Motor neuron (in vitro differentiated cells): ENCODE results near the gene POMT2. TPM values are rescaled to one million over a fixed set of nuclear protein-coding genes. Genes with fewer than 3 reads are reported as not detected.

Experiments
- ATAC-seq, 8 experiments: fragments of 200-7000 bp; cut with Tn5 transposase; replicated peaks in 6 of 8; 2 replicates each; pipeline ENCODE4 v1.8.0; 2021; ENCODE audit warnings: mild to moderate bottlenecking in 8 of 8, moderate library complexity in 8 of 8
- H3K27ac ChIP-seq, 2 donors: fragments of 250-450 bp; sonication (Bioruptor Pico); 2 replicates each; pipeline ENCODE4 v1.9.0; 2021; ENCODE audit warnings: antibody characterized with exemption in 2 of 2, mild to moderate bottlenecking in 2 of 2, moderate library complexity in 1 of 2
- H3K4me1 ChIP-seq, 2 donors: fragments of 250-450 bp; sonication (Bioruptor Pico); replicated peaks in 1 of 2; 2 replicates each; pipeline ENCODE4 v1.6.1; 2021; ENCODE audit warnings: antibody characterized with exemption in 2 of 2, mild to moderate bottlenecking in 2 of 2, moderate library complexity in 1 of 2
- H3K4me3 ChIP-seq, 5 donors: fragments of 250-450 bp; sonication (Bioruptor Pico); 2 replicates each; pipeline ENCODE4 v1.9.0; 2021; ENCODE audit warnings: antibody characterized with exemption in 5 of 5, mild to moderate bottlenecking in 5 of 5, moderate library complexity in 4 of 5
- WGBS, 10 experiments: fragments of 450-650 bp; shearing (Covaris generic); methylation state at CpG; one replicate each; pipeline ENCODE4 v1.0.0; 2022; 5-methylcytosine and 5-hydroxymethylcytosine counted together
- in situ Hi-C, 9 experiments: fragments of 400-800 bp; cut with MboI; loops; one replicate each; pipeline ENCODE4 v1.15.0; 2021; ENCODE audit warnings: low sequenced_read_pairs in 9 of 9, low pct_unique_long_range_greater_than_20kb in 2 of 9; ENCODE audit not compliant: unreplicated experiment in 9 of 9
- total RNA-seq, 8 experiments: library from RNA; unstranded; fragments of 300-600 nt; gene quantifications; 2 replicates each; pipeline versions ENCODE4 v1.2.3 to v1.2.4, GENCODE V29; 2022

POMT2 gene
- total RNA-seq, 8 experiments from 2014 or later, result 11.6 to 44.1 (median 19.6) TPM

- Histone ChIP-seq H3K4me3 (peak within 1 kb of the TSS; percentile 16 to 25 (median 20)), H3K4me1 (peaks cover 21 to 23% of the 10 kb centered on the region in 2 donors), H3K27ac (no peak within 1 kb of the TSS)
- peak in 4 of 8 experiments; percentile 10 to 56 (median 21) for ATAC-seq
- 0 to 71% (median 50%) methylated on average over 1 to 4 of the region's 38 CpGs; no CpG with 5 or more reads in 5 of the 10 experiments for WGBS, 10 experiments
- in situ Hi-C loops, result no loop called here
Observed at GRCh38 chr14:77271113-77271710, 49.5 kb downstream of the POMT2 start, which contains the start of gene NGB. TSS of gene NGB (minus strand) at chr14:77271206. CDS start at chr14:77270937, 269 bp downstream.

GRCh38 chr14:77270361-77271112 is 50.1 kb downstream of the POMT2 start:
- no CpG with 5 or more reads among the region's 84 CpGs for WGBS, 10 experiments

GRCh38 chr14:77268989-77269600 is 51.6 kb downstream of the POMT2 start:
- 10 to 83% (median 48%) methylated on average over 1 to 3 of the region's 8 CpGs; no CpG with 5 or more reads in 5 of the 10 experiments for WGBS, 10 experiments
- in situ Hi-C loops, result no loop called here
- H3K4me3 ChIP-seq, result no peak overlapping the region
- no peak for ATAC-seq
- peaks cover 0 to 8% of the 10 kb centered on the region in 2 donors for H3K4me1 ChIP-seq
- H3K27ac ChIP-seq, result no peak overlapping the region

More at GRCh38 chr14:77270361-77271112, 50.1 kb downstream of the POMT2 start:
- no peak overlapping the region for H3K27ac ChIP-seq
- ATAC-seq, result peak in 6 of 8 experiments; percentile 18 to 46 (median 32)
- peak overlapping the region; percentile 16 to 25 (median 20) for H3K4me3 ChIP-seq
- in situ Hi-C loops, result no loop called here
- H3K4me1 ChIP-seq, result peaks cover 14 to 16% of the 10 kb centered on the region in 2 donors

- in situ Hi-C loops, result no loop called here
- Histone ChIP-seq H3K4me1 (peaks cover 0 to 8% of the 10 kb centered on the region in 2 donors), H3K4me3 (no peak overlapping the region), H3K27ac (no peak overlapping the region)
- 20 to 100% (median 82%) methylated on average over 1 to 2 of the region's 5 CpGs; no CpG with 5 or more reads in 4 of the 10 experiments for WGBS, 10 experiments
- ATAC-seq, result no peak
Observed at GRCh38 chr14:77267937-77268699, 52.6 kb downstream of the POMT2 start.

GRCh38 chr14:77266336-77266735 is 54.3 kb downstream of the POMT2 start:
- 80 to 87% methylated on average over 3 to 4 of the region's 8 CpGs; no CpG with 5 or more reads in 8 of the 10 experiments for WGBS, 10 experiments
- H3K4me1 ChIP-seq, result peaks cover 0 to 8% of the 10 kb centered on the region in 2 donors
- no peak for ATAC-seq
- in situ Hi-C loops, result no loop called here
- H3K4me3 ChIP-seq, result no peak overlapping the region
- H3K27ac ChIP-seq, result no peak overlapping the region

- Histone ChIP-seq H3K27ac (no peak overlapping the region), H3K4me1 (peaks cover 0 to 3% of the 10 kb centered on the region in 2 donors), H3K4me3 (no peak overlapping the region)
- ATAC-seq, result peak in 3 of 8 experiments; percentile 23 to 55 (median 51)
- WGBS, 10 experiments, result 33 to 100% (median 70%) methylated on average over 1 to 7 of the region's 16 CpGs; no CpG with 5 or more reads in 4 of the 10 experiments
- in situ Hi-C loops, result no loop called here
Observed at GRCh38 chr14:77265561-77266335, 54.9 kb downstream of the POMT2 start.

- H3K27ac ChIP-seq, result no peak overlapping the region
- WGBS, 10 experiments, result 0 to 100% (median 59%) methylated on average over 1 to 2 of the region's 2 CpGs; no CpG with 5 or more reads in 6 of the 10 experiments
- no peaks in the 10 kb centered on the region for H3K4me1 ChIP-seq
- H3K4me3 ChIP-seq, result no peak overlapping the region
- in situ Hi-C loops, result no loop called here
- no peak for ATAC-seq
Observed at GRCh38 chr14:77265187-77265515, 55.5 kb downstream of the POMT2 start.

GRCh38 chr14:77264466-77265186 is 56.1 kb downstream of the POMT2 start:
- no peak overlapping the region for H3K27ac ChIP-seq
- H3K4me1 ChIP-seq, result no peaks in the 10 kb centered on the region
- ATAC-seq, result no peak
- in situ Hi-C loops, result no loop called here
- H3K4me3 ChIP-seq, result no peak overlapping the region
- 60 to 94% (median 90%) methylated on average over 1 to 9 of the region's 16 CpGs; no CpG with 5 or more reads in 4 of the 10 experiments for WGBS, 10 experiments

GRCh38 chr14:77260631-77261030 is 60.1 kb downstream of the POMT2 start:
- no peak overlapping the region for H3K4me3 ChIP-seq
- no peaks in the 10 kb centered on the region for H3K4me1 ChIP-seq
- peak; percentile 26 to 75 (median 56) for ATAC-seq
- 10 to 100% (median 74%) methylated on average over 1 to 4 of the region's 10 CpGs; no CpG with 5 or more reads in 4 of the 10 experiments for WGBS, 10 experiments
- in situ Hi-C loops, result no loop called here
- no peak overlapping the region for H3K27ac ChIP-seq

GRCh38 chr14:77260199-77260598 is 60.5 kb downstream of the POMT2 start:
- peak in 2 of 8 experiments; percentile 4 to 14 for ATAC-seq

GRCh38 chr14:77259025-77259715 is 61.5 kb downstream of the POMT2 start:
- in situ Hi-C loops, result no loop called here
- H3K4me1 ChIP-seq, result no peaks in the 10 kb centered on the region
- no peak overlapping the region for H3K27ac ChIP-seq
- WGBS, 10 experiments, result 0 to 75% (median 69%) methylated on average over 2 to 4 of the region's 11 CpGs; no CpG with 5 or more reads in 7 of the 10 experiments
- H3K4me3 ChIP-seq, result no peak overlapping the region
- peak in 2 of 8 experiments; percentile 18 to 39 for ATAC-seq

More at GRCh38 chr14:77260199-77260598, 60.5 kb downstream of the POMT2 start:
- in situ Hi-C loops, result no loop called here
- no peak overlapping the region for H3K27ac ChIP-seq
- H3K4me3 ChIP-seq, result no peak overlapping the region
- no peaks in the 10 kb centered on the region for H3K4me1 ChIP-seq
- WGBS, 10 experiments, result 75 to 100% (median 85%) methylated on average over 1 to 5 of the region's 11 CpGs; no CpG with 5 or more reads in 6 of the 10 experiments
